ENCODE data around the gene GPR4. TPM values are rescaled to one million over a fixed set of nuclear protein-coding genes. Genes with fewer than 3 reads are reported as not detected.
"Not testable (repeated sequence)": the region's sequence is repeated elsewhere in the genome, so short reads cannot be mapped to it uniquely, and the experiment has no call there.

Gene GPR4
- total RNA-seq, 2 donors from 2014 or later, result 5.2 to 17.7 TPM

- intact Hi-C loops (cut with DNase I), result no loop called here
- DNase-seq (no peak), ATAC-seq (no peak)
Measured at GRCh38 chr19:45630463-45630862, 28.5 kb upstream of the GPR4 start.

GRCh38 chr19:45629704-45630103 lies 27.7 kb upstream of the GPR4 start:
- ATAC-seq, result no peak
- intact Hi-C loops (cut with DNase I), result no loop called here
- DNase-seq, result no peak

- intact Hi-C loops (cut with DNase I); ATAC-seq; DNase-seq: not testable (repeated sequence)
Measured at GRCh38 chr19:45628219-45628618, 26.2 kb upstream of the GPR4 start.

GRCh38 chr19:45623984-45624383 lies 22.0 kb upstream of the GPR4 start:
- intact Hi-C loops (cut with DNase I), result no loop called here
- DNase-seq, result no peak
- no peak for ATAC-seq

GRCh38 chr19:45621976-45622503 lies 20.0 kb upstream of the GPR4 start:
- ATAC-seq, result no peak
- intact Hi-C loops (cut with DNase I), result no loop called here
- no peak for DNase-seq

- ATAC-seq (no peak), DNase-seq (no peak)
- intact Hi-C loops (cut with DNase I), result no loop called here
Measured at GRCh38 chr19:45621389-45621788, 19.4 kb upstream of the GPR4 start.

- intact Hi-C loops (cut with DNase I), result no loop called here
- DNase-seq, result no peak
- ATAC-seq, result no peak
Measured at GRCh38 chr19:45616704-45617017, 14.6 kb upstream of the GPR4 start.

GRCh38 chr19:45615795-45616703 lies 14.0 kb upstream of the GPR4 start:
- ATAC-seq (peak; percentile 95 to 97), DNase-seq (peak; percentile 92)
- intact Hi-C loops (cut with DNase I), result no loop called here

GRCh38 chr19:45615056-45615455 lies 13.0 kb upstream of the GPR4 start:
- intact Hi-C loops (cut with DNase I); DNase-seq; ATAC-seq: not testable (repeated sequence)

- peak in 1 of 2 donors; percentile 71 for ATAC-seq
Measured at GRCh38 chr19:45613926-45614725, 12.1 kb upstream of the GPR4 start.

GRCh38 chr19:45608948-45609347 lies 6.9 kb upstream of the GPR4 start:
- intact Hi-C loops (cut with DNase I), result loop anchor here (5.0 kb wide), 1 partner anchor 33 kb away; no protein-coding TSS in a partner anchor

More at GRCh38 chr19:45613926-45614725, 12.1 kb upstream of the GPR4 start:
- peak; percentile 39 for DNase-seq
- intact Hi-C loops (cut with DNase I), result no loop called here

GRCh38 chr19:45607071-45608029 lies 5.3 kb upstream of the GPR4 start:
- peak; percentile 82 for DNase-seq
- ATAC-seq, result peak; percentile 83 to 86
- intact Hi-C loops (cut with DNase I), result loop anchor here (5.0 kb wide), 1 partner anchor 35 kb away; no protein-coding TSS in a partner anchor

More at GRCh38 chr19:45608948-45609347, 6.9 kb upstream of the GPR4 start:
- ATAC-seq, result no peak
- no peak for DNase-seq

- DNase-seq, result peak; percentile 42
- intact Hi-C loops (cut with DNase I), result no loop called here
- ATAC-seq, result peak; percentile 11 to 31
Measured at GRCh38 chr19:45601115-45601514, 897 bp downstream of the GPR4 start.

GRCh38 chr19:45600340-45600885 lies 1.6 kb downstream of the GPR4 start:
- no peak for DNase-seq
- no peak for ATAC-seq
- intact Hi-C loops (cut with DNase I), result no loop called here

GRCh38 chr19:45599286-45599685 lies 2.7 kb downstream of the GPR4 start:
- intact Hi-C loops (cut with DNase I), result no loop called here
- no peak for DNase-seq
- ATAC-seq, result no peak

GRCh38 chr19:45598267-45599001 lies 3.6 kb downstream of the GPR4 start:
- ATAC-seq (peak; percentile 27 to 43), DNase-seq (peak; percentile 61)
- intact Hi-C loops (cut with DNase I), result no loop called here

- ATAC-seq, result peak in 1 of 2 donors; percentile 49
- peak; percentile 54 for DNase-seq
- intact Hi-C loops (cut with DNase I), result no loop called here
Measured at GRCh38 chr19:45597425-45598111, 4.4 kb downstream of the GPR4 start.

Measured in left cardiac atrium (tissue), 4 donors.